Measurements from ENCODE around the gene MAN2C1. TPM values are rescaled to one million over a fixed set of nuclear protein-coding genes. Genes with fewer than 3 reads are reported as not detected.

The MAN2C1 gene
- total RNA-seq, 1 experiment from 2014 or later = 169 TPM

DNA sequence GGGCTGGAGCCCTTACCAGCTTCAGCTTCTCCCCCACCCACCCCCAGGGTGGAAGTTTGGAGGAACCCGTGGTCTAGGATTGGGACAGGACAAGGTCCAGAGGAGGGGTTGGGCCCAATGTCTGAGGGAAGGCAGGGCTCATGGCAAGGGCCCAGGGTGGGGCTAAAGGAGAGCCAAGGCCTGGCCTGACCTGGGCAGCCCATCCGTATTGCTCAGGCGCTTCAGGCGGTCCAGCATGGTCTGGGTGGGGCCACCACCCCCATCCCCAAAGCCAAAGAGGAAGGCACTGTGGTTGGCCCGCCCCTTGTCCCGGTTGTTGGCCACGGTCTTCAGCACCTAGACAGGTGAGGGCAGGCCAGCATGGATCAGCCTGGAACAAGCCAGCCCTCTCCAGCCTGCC is 7.6 kb downstream of the MAN2C1 start:
- POLR2A ChIA-PET (ENCODE audit: low non-redundant PET) = no interaction called here
- no peak for TF ChIP-seq EZH2 (IDR thresholded peaks at IDR 0.05; ENCODE audit: borderline replicate concordance, low read depth, low read length, poor library complexity, severe bottlenecking)
- TF ChIP-seq, protein P1, sequence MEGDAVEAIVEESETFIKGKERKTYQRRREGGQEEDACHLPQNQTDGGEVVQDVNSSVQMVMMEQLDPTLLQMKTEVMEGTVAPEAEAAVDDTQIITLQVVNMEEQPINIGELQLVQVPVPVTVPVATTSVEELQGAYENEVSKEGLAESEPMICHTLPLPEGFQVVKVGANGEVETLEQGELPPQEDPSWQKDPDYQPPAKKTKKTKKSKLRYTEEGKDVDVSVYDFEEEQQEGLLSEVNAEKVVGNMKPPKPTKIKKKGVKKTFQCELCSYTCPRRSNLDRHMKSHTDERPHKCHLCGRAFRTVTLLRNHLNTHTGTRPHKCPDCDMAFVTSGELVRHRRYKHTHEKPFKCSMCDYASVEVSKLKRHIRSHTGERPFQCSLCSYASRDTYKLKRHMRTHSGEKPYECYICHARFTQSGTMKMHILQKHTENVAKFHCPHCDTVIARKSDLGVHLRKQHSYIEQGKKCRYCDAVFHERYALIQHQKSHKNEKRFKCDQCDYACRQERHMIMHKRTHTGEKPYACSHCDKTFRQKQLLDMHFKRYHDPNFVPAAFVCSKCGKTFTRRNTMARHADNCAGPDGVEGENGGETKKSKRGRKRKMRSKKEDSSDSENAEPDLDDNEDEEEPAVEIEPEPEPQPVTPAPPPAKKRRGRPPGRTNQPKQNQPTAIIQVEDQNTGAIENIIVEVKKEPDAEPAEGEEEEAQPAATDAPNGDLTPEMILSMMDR (conservative IDR thresholded peaks at IDR 0.05; ENCODE audit: low read depth, low read length) = no peak
- intact Hi-C loops (cut with micrococcal nuclease; ENCODE audit: unreplicated experiment) = no loop called here

DNA sequence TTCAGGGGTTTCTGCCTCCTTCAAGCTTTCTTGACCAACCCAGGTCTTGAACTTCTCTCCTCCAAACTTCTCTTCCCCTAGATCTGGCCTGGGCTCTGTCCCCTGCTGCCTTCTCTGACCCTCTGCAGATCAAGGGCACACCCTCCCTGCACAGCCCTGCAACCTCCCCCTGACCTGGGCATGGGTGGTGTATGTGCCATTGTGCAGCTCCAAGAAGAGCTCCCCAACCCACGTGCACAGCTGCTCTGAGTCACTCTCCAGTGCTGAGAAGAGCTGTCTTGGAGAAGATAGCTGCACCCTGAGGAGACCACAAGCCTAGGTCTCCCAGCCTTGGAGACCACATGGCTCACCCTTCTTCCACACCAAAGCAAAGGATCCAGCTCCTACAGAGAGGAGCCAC is 8.0 kb downstream of the MAN2C1 start:
- no peak for TF ChIP-seq EZH2 (IDR thresholded peaks at IDR 0.05; ENCODE audit: borderline replicate concordance, low read depth, low read length, poor library complexity, severe bottlenecking)
- TF ChIP-seq, protein P1 (conservative IDR thresholded peaks at IDR 0.05; ENCODE audit: low read depth, low read length) = no peak
- intact Hi-C loops (cut with micrococcal nuclease; ENCODE audit: unreplicated experiment) = no loop called here
- POLR2A ChIA-PET (ENCODE audit: low non-redundant PET) = interaction anchor here (0.6 kb wide), 1 partner anchor 260 kb away, joined by 6 read pairs; no protein-coding TSS in a partner anchor
- Histone ChIP-seq H3K36me3 (ENCODE audit: insufficient read depth, low read length, poor library complexity, severe bottlenecking) (peaks cover 18% of the 10 kb centered on the region), H3K27ac (ENCODE audit: low read depth, low read length, poor library complexity, severe bottlenecking) (no peak overlapping the region), H3K27me3 (replicated peaks; ENCODE audit: insufficient read depth, low read depth, low read length, poor library complexity) (no peaks in the 10 kb centered on the region), H3K9me3 (ENCODE audit: low read depth, low read length, poor library complexity, severe bottlenecking) (no peaks in the 10 kb centered on the region), H3K4me3 (ENCODE audit: low read depth, low read length, poor library complexity, severe bottlenecking) (no peak overlapping the region), H3K4me1 (ENCODE audit: insufficient read depth, low read length, poor library complexity, severe bottlenecking) (no peaks in the 10 kb centered on the region)
- BruUV-seq (replicated peaks) = no TSS peak
- CTCF ChIA-PET = no interaction called here
- no peak for DNase-seq (ENCODE audit: low spot score)

More for the DNA sequence above, 7.6 kb downstream of the MAN2C1 start:
- H3K4me1 ChIP-seq (ENCODE audit: insufficient read depth, low read length, poor library complexity, severe bottlenecking) = no peaks in the 10 kb centered on the region
- DNase-seq (ENCODE audit: low spot score) = no peak
- no peaks in the 10 kb centered on the region for H3K9me3 ChIP-seq (ENCODE audit: low read depth, low read length, poor library complexity, severe bottlenecking)
- CTCF ChIA-PET = no interaction called here
- no TSS peak for BruUV-seq (replicated peaks)
- no peak overlapping the region for H3K27ac ChIP-seq (ENCODE audit: low read depth, low read length, poor library complexity, severe bottlenecking)
- peaks cover 23% of the 10 kb centered on the region for H3K36me3 ChIP-seq (ENCODE audit: insufficient read depth, low read length, poor library complexity, severe bottlenecking)
- H3K27me3 ChIP-seq (replicated peaks; ENCODE audit: insufficient read depth, low read depth, low read length, poor library complexity) = no peaks in the 10 kb centered on the region
- no peak overlapping the region for H3K4me3 ChIP-seq (ENCODE audit: low read depth, low read length, poor library complexity, severe bottlenecking)

DNA sequence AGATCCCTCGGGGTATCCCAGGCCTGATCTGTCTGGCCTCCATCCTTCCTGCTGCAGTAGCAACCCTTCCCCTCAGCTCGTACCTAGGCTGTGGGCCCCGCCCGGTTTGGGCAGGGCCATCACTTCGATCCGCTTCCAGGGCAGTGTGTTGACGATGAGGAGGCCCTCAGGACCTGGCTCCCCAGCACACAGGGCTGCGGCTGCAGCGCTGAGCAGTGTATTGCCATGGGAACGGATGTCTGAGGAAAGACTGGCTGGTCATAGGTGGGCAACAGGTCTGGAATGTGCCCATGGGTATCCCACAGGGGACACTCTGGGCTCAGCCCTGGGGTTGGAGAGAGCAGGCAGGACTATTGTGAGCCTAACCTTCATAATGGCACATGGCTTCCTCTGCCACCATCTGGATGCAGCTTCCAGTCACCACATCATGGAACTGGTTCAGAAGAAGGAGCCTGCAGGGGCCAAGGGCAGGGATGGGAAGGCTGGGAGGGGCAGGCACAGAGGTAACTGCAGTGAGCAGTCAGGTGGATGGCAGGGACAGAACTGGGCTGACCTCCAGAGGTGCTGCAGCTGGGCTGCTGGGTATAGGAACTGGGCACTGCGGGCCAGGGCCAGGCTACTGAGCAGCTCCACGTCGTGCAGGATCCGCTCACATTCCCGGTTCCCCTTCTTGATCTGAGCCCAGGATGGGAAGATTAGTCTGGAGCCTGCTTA is 8.7 kb downstream of the MAN2C1 start:
- TF ChIP-seq, protein P1 (conservative IDR thresholded peaks at IDR 0.05; ENCODE audit: low read depth, low read length) = no peak
- TF ChIP-seq EZH2 (IDR thresholded peaks at IDR 0.05; ENCODE audit: borderline replicate concordance, low read depth, low read length, poor library complexity, severe bottlenecking) = no peak
- BruUV-seq (replicated peaks) = no TSS peak
- H3K27ac ChIP-seq (ENCODE audit: low read depth, low read length, poor library complexity, severe bottlenecking) = no peak overlapping the region
- DNase-seq (ENCODE audit: low spot score) = no peak
- ChIA-PET CTCF (no interaction called here), POLR2A (ENCODE audit: low non-redundant PET) (interaction anchor here (0.6 kb wide), 1 partner anchor 261 kb away, joined by 6 read pairs; no protein-coding TSS in a partner anchor)
- peaks cover 15% of the 10 kb centered on the region for H3K36me3 ChIP-seq (ENCODE audit: insufficient read depth, low read length, poor library complexity, severe bottlenecking)
- no peaks in the 10 kb centered on the region for H3K27me3 ChIP-seq (replicated peaks; ENCODE audit: insufficient read depth, low read depth, low read length, poor library complexity)
- intact Hi-C loops (cut with micrococcal nuclease; ENCODE audit: unreplicated experiment) = no loop called here
- no peaks in the 10 kb centered on the region for H3K9me3 ChIP-seq (ENCODE audit: low read depth, low read length, poor library complexity, severe bottlenecking)
- no peaks in the 10 kb centered on the region for H3K4me1 ChIP-seq (ENCODE audit: insufficient read depth, low read length, poor library complexity, severe bottlenecking)
- no peak overlapping the region for H3K4me3 ChIP-seq (ENCODE audit: low read depth, low read length, poor library complexity, severe bottlenecking)
